HG02852 (cell line): ENCODE measurements around the gene RSPRY1.
"Not testable (repeated sequence)": the region's sequence is repeated elsewhere in the genome, so short reads cannot be mapped to it uniquely, and the experiment has no call there.

Source experiments
- ATAC-seq: cut with Tn5 transposase; IDR thresholded peaks from one replicate; pipeline ENCODE4 v1.9.1; 2021; ENCODE audit warnings: mild to moderate bottlenecking, moderate library complexity; ENCODE audit not compliant: unreplicated experiment

The RSPRY1 gene

GRCh38 chr16:57252148-57252721 is 66.1 kb downstream of the RSPRY1 start:
- no peak for ATAC-seq

- no peak for ATAC-seq
Observed at GRCh38 chr16:57253466-57253865, 67.3 kb downstream of the RSPRY1 start.

- ATAC-seq = no peak
Observed at GRCh38 chr16:57255686-57256415, 69.7 kb downstream of the RSPRY1 start.

GRCh38 chr16:57256601-57257395 is 70.7 kb downstream of the RSPRY1 start:
- no peak for ATAC-seq

GRCh38 chr16:57257455-57258070 is 71.4 kb downstream of the RSPRY1 start:
- ATAC-seq = no peak

- ATAC-seq = no peak
Observed at GRCh38 chr16:57258226-57258909, 72.2 kb downstream of the RSPRY1 start.

GRCh38 chr16:57258910-57259475 is 72.9 kb downstream of the RSPRY1 start:
- ATAC-seq = no peak

GRCh38 chr16:57260294-57260929 is 74.3 kb downstream of the RSPRY1 start:
- no peak for ATAC-seq

- no peak for ATAC-seq
Observed at GRCh38 chr16:57261806-57262205, 75.7 kb downstream of the RSPRY1 start.

- ATAC-seq = no peak
Observed at GRCh38 chr16:57262841-57263540, 76.9 kb downstream of the RSPRY1 start.

- ATAC-seq = no peak
Observed at GRCh38 chr16:57263541-57264351, 77.6 kb downstream of the RSPRY1 start.

- ATAC-seq = no peak
Observed at GRCh38 chr16:57264381-57264780, 78.3 kb downstream of the RSPRY1 start.

GRCh38 chr16:57264950-57265371 is 78.8 kb downstream of the RSPRY1 start:
- ATAC-seq = no peak

- ATAC-seq = no peak
Observed at GRCh38 chr16:57265850-57266530, 79.9 kb downstream of the RSPRY1 start.

- ATAC-seq = no peak
Observed at GRCh38 chr16:57266531-57267260, 80.6 kb downstream of the RSPRY1 start.

GRCh38 chr16:57267343-57267742 is 81.2 kb downstream of the RSPRY1 start:
- ATAC-seq = not testable (repeated sequence)
